CD4-positive, alpha-beta T cell (primary cell): ENCODE measurements around the gene ALPL. TPM values are rescaled to one million over a fixed set of nuclear protein-coding genes. Genes with fewer than 3 reads are reported as not detected.

Source experiments
- ATAC-seq: fragments of 200-7000 bp; cut with Tn5 transposase; one replicate; pipeline ENCODE4 v1.10.0; 2022; ENCODE audit warnings: mild to moderate bottlenecking; ENCODE audit not compliant: poor library complexity
- CTCF ChIA-PET: fragments of 350-600 bp; sonication (Branson Sonifier 250); formaldehyde crosslinking; loops from one replicate; lab custom pipeline; 2021; ENCODE audit warnings: antibody characterized with exemption, inconsistent platforms; lab: Charles Lee
- POLR2A ChIA-PET: fragments of 350-600 bp; sonication (Branson Sonifier 250); formaldehyde crosslinking; loops from one replicate; lab custom pipeline; 2021; ENCODE audit warnings: antibody characterized with exemption, inconsistent platforms; lab: Charles Lee
- DNase-seq, 14 experiments: peaks; one replicate each; pipeline ENCODE4 v3.0.0-alpha.2; 2013 to 2020; ENCODE audit warnings: mixed read lengths in 2 of 14
- H3K27ac ChIP-seq, 2 donors: one replicate each; pipeline versions ENCODE4 v1.5.1 to v1.7.0; 2013; ENCODE audit warnings: low read length in 2 of 2, low read depth in 1 of 2, mild to moderate bottlenecking in 1 of 2
- H3K27me3 ChIP-seq, 2 experiments: 1 replicate in 1 of 2; 2 replicates in 1 of 2; pipeline versions ENCODE4 v1.6.1 to v1.7.0; 2013; ENCODE audit warnings: low read length in 2 of 2, control low read depth in 1 of 2, mild to moderate bottlenecking in 1 of 2, moderate library complexity in 1 of 2; ENCODE audit not compliant: insufficient read depth in 2 of 2, control insufficient read depth in 1 of 2
- H3K36me3 ChIP-seq: one replicate; pipeline ENCODE4 v1.6.1; 2013; ENCODE audit warnings: low read length, control low read depth; ENCODE audit not compliant: insufficient read depth
- H3K4me1 ChIP-seq: one replicate; pipeline ENCODE4 v1.6.1; 2013; ENCODE audit warnings: low read length, control low read depth; ENCODE audit not compliant: insufficient read depth
- H3K4me3 ChIP-seq: one replicate; pipeline ENCODE4 v1.5.1; 2013; ENCODE audit warnings: mild to moderate bottlenecking, low read length, moderate library complexity
- H3K9me3 ChIP-seq, 2 experiments: 1 replicate in 1 of 2; 2 replicates in 1 of 2; pipeline versions ENCODE4 v1.6.1 to v1.7.0; 2013; ENCODE audit warnings: low read length in 2 of 2, mild to moderate bottlenecking in 2 of 2, control low read depth in 1 of 2, moderate library complexity in 1 of 2; ENCODE audit not compliant: control insufficient read depth in 1 of 2, insufficient read depth in 1 of 2
- H3K27ac Mint-ChIP-seq: one replicate; pipeline ENCODE4 v1.8.0; 2020; ENCODE audit warnings: mixed read lengths
- H3K27me3 Mint-ChIP-seq: one replicate; pipeline ENCODE4 v1.8.0; 2021; ENCODE audit warnings: mixed read lengths
- H3K36me3 Mint-ChIP-seq: one replicate; pipeline ENCODE4 v1.8.0; 2021; ENCODE audit warnings: low read depth, mixed read lengths
- H3K4me1 Mint-ChIP-seq: one replicate; pipeline ENCODE4 v1.8.0; 2021; ENCODE audit warnings: low read depth, mixed read lengths
- H3K4me3 Mint-ChIP-seq: one replicate; pipeline ENCODE4 v1.8.0; 2020; ENCODE audit warnings: mild to moderate bottlenecking, mixed read lengths
- H3K9me3 Mint-ChIP-seq: one replicate; pipeline ENCODE4 v1.8.0; 2020; ENCODE audit warnings: mixed read lengths
- intact Hi-C, 2 experiments: fragments of 100-400 bp; cut with DNase I in 1 of 2; cut with micrococcal nuclease in 1 of 2; formaldehyde crosslinking; loops; one replicate each; pipeline versions ENCODE4 v1.15.1 to v1.9.0; 2023 to 2025; cut with DNase I, micrococcal nuclease
- total RNA-seq, 174 experiments: library from RNA in 2 of 174; stranded (reverse) in 2 of 174; gene quantifications; one replicate each; pipeline ENCODE4 v1.2.3 and lab custom pipeline; 2021 to 2026
- TF ChIP-seq, protein P1 (sequence below): fragments of 200-600 bp; IDR thresholded peaks from one replicate; pipeline ENCODE4 v1.8.0; 2022; ENCODE audit warnings: antibody characterized with exemption, mild to moderate bottlenecking

Gene ALPL
- total RNA-seq, 2 experiments from 2014 or later = not detected

GRCh38 chr1:21610989-21611785 is 102.0 kb downstream of the ALPL start:
- Mint-ChIP-seq H3K36me3 (no peaks in the 10 kb centered on the region), H3K4me1 (peaks cover 12% of the 10 kb centered on the region), H3K27me3 (peaks cover 14% of the 10 kb centered on the region), H3K9me3 (no peaks in the 10 kb centered on the region), H3K27ac (no peak overlapping the region), H3K4me3 (no peak overlapping the region)
- Histone ChIP-seq H3K36me3 (no peaks in the 10 kb centered on the region), H3K4me1 (peaks cover 6% of the 10 kb centered on the region), H3K9me3 (no peaks in the 10 kb centered on the region), H3K4me3 (no peak overlapping the region), H3K27ac (no peak overlapping the region), H3K27me3 (peaks cover 0 to 3% of the 10 kb centered on the region in 2 experiments)
- no peak for ATAC-seq
- DNase-seq = no peak
- TF ChIP-seq, protein P1, sequence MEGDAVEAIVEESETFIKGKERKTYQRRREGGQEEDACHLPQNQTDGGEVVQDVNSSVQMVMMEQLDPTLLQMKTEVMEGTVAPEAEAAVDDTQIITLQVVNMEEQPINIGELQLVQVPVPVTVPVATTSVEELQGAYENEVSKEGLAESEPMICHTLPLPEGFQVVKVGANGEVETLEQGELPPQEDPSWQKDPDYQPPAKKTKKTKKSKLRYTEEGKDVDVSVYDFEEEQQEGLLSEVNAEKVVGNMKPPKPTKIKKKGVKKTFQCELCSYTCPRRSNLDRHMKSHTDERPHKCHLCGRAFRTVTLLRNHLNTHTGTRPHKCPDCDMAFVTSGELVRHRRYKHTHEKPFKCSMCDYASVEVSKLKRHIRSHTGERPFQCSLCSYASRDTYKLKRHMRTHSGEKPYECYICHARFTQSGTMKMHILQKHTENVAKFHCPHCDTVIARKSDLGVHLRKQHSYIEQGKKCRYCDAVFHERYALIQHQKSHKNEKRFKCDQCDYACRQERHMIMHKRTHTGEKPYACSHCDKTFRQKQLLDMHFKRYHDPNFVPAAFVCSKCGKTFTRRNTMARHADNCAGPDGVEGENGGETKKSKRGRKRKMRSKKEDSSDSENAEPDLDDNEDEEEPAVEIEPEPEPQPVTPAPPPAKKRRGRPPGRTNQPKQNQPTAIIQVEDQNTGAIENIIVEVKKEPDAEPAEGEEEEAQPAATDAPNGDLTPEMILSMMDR = no peak
- intact Hi-C loops = no loop called here
- ChIA-PET POLR2A (no interaction called here), CTCF (no interaction called here)

- H3K27me3 Mint-ChIP-seq = peaks cover 10% of the 10 kb centered on the region
Observed at GRCh38 chr1:21612057-21612456, 102.8 kb downstream of the ALPL start.

GRCh38 chr1:21613072-21613867 is 104.0 kb downstream of the ALPL start:
- CTCF ChIA-PET = no interaction called here
- DNase-seq (no peak), ATAC-seq (no peak)
- POLR2A ChIA-PET = no interaction called here
- Histone ChIP-seq H3K27ac (no peak overlapping the region), H3K27me3 (peaks cover 0 to 6% of the 10 kb centered on the region in 2 experiments), H3K4me3 (no peak overlapping the region), H3K9me3 (no peaks in the 10 kb centered on the region), H3K36me3 (no peaks in the 10 kb centered on the region), H3K4me1 (no peaks in the 10 kb centered on the region)
- Mint-ChIP-seq H3K27ac (no peak overlapping the region), H3K36me3 (no peaks in the 10 kb centered on the region), H3K9me3 (no peaks in the 10 kb centered on the region), H3K27me3 (peaks cover 1% of the 10 kb centered on the region), H3K4me1 (peaks cover under 1% of the 10 kb centered on the region), H3K4me3 (no peak overlapping the region)
- TF ChIP-seq, protein P1 = no peak
- intact Hi-C loops = no loop called here

More at GRCh38 chr1:21612057-21612456, 102.8 kb downstream of the ALPL start:
- H3K4me1 Mint-ChIP-seq = peaks cover 12% of the 10 kb centered on the region
- Histone ChIP-seq H3K9me3 (no peaks in the 10 kb centered on the region), H3K36me3 (no peaks in the 10 kb centered on the region), H3K4me1 (peaks cover 6% of the 10 kb centered on the region), H3K4me3 (no peak overlapping the region), H3K27me3 (peaks cover 0 to 3% of the 10 kb centered on the region in 2 experiments), H3K27ac (no peak overlapping the region)
- TF ChIP-seq, protein P1 = no peak
- intact Hi-C loops = no loop called here
- DNase-seq = no peak
- no peak for ATAC-seq
- ChIA-PET POLR2A (no interaction called here), CTCF (no interaction called here)
- H3K36me3 Mint-ChIP-seq = no peaks in the 10 kb centered on the region
- H3K9me3 Mint-ChIP-seq = no peaks in the 10 kb centered on the region
- no peak overlapping the region for H3K4me3 Mint-ChIP-seq
- H3K27ac Mint-ChIP-seq = no peak overlapping the region
